HG03025 (cell line): ENCODE measurements around the gene DPEP1.
A peak's percentile ranks its signal among the peaks of the same experiment; 100 is the strongest.
"Not testable (repeated sequence)": the region's sequence is repeated elsewhere in the genome, so short reads cannot be mapped to it uniquely, and the experiment has no call there.

Source experiments
- ATAC-seq: cut with Tn5 transposase; IDR thresholded peaks from one replicate; pipeline ENCODE4 v1.9.1; 2021; ENCODE audit warnings: mild to moderate bottlenecking, moderate library complexity; ENCODE audit not compliant: unreplicated experiment, low FRiP score

The DPEP1 gene

DNA sequence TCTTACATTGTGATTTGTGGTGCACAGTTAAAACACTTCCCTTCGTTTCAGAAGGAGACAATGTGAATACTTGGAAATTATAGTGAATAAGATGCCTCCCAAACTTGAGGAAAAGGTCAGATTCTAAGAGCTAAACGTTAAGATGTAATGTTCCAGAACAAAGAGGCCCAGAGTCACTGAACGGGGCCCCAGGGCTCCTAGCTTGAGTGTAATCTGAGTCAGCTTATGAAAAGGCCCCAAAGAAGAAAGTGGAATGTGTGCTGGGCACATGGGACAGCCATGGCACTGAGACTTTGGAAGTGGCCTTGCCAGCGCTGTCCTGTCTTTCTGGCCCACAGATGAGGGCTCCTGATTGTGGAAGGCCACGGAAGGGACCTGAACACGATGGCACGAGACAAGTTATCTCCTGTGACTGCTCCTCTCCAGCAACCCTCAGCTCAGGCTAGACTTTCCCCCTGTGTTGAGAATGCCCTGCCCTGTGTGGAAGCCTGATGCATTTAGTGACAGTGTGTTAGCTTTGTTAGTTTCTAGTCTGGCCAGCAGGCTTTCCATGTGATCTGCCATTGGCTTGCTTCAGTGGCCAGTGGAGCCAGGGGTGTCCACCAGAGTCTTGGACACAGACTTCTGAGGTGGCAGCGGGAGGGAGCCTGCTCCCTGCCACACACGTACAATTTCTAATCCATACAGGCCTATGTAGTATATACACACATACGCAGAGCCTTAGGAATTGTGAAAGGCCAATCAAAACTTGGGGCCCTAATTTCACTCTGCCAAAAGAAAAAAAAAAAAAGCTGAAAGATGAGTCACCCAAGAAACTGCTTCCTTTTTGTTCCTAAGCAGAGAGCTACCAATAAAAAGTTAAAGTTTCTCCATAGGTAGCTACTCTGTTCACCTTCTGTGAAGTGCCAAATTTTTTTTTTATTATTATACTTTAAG lies 57.3 kb downstream of the DPEP1 start:
- ATAC-seq, result no peak

DNA sequence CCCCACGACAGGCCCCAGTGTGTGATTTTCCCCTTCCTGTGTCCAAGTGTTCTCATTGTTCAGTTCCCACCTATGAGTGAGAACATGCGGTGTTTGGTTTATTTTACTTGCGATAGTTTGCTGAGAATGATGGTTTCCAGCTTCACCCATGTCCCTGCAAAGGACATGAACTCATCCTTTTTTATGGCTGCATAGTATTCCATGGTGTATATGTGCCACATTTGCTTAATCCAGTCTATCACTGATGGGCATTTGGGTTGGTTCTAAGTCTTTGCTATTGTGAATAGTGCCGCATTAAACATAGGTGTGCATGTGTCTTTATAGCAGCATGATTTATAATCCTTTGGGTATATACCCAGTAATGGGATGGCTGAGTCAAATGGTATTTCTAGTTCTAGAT lies 58.1 kb downstream of the DPEP1 start:
- not testable (repeated sequence) for ATAC-seq

DNA sequence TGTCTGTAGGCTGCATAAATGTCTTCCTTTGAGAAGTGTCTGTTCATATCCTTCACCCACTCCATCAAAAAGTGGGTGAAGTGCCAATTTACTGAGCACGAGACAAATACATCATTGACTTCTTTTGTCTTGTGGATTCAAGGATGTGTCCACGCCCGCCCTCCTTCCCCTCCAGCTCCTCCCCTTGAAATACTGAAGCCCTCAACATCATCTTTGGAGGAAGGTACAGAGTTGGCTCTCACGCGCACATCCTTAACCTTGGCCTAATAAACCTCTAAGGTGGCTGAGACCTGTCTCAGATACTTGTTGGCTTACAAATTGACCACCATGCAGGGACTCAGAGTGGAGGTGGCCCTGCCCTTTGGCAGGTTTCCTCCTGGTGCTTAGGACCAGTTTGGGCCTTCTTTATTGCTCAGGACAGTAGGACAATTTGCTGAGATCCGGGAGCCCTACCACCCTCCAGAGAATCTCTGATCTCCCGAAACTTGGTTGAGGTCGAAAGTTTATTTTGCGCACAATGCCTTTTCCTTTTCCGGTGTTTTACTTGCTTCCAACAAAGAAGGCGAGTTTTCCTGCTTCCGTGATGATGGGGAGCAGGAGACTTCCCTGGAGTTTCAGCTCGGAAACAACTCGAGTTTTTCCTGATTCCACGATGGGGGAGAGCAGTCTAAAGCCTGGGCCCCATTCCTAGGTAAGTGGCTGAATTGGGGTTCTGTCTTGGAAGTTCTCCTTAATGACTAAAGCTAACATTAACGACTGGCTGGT lies 58.9 kb downstream of the DPEP1 start:
- no peak for ATAC-seq

DNA sequence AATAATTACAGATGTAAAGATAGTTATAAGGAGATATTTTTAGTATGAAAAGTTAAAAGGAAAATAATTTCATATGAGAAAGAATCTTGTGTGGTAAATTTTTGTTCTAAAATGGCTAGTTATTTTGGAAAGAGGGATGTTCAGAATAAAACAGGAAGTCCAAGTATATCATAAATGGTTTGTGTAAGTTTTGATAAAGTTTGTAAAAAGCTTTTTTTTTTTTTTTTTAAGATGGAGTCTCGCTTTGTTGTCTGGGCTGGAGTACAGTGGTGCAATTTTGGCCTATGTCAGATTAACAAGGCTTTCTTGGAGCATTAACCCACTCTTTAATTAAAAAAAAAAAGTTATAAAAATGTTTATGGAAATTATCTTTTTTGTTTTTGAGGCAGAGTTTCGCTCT lies 64.8 kb downstream of the DPEP1 start:
- no peak for ATAC-seq

DNA sequence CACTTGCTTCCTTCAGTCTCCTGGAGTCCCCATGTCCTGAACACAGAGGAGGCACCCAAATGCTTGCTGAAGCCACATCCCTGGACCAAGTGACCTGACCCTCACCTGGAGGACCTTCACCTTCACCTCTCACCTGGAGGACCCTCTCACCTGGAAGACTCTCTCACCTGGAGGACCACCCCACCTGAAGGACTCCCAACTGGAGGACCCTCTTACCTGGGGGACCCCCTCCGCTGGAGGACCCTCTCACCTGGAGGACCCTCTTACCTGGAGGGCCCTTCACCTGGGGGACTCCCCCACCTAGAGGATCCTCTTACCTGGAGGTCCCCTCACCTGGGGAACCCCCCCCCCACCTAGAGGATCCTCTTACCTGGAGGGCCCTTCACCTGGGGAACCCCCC lies 72.5 kb downstream of the DPEP1 start:
- ATAC-seq, result no peak

DNA sequence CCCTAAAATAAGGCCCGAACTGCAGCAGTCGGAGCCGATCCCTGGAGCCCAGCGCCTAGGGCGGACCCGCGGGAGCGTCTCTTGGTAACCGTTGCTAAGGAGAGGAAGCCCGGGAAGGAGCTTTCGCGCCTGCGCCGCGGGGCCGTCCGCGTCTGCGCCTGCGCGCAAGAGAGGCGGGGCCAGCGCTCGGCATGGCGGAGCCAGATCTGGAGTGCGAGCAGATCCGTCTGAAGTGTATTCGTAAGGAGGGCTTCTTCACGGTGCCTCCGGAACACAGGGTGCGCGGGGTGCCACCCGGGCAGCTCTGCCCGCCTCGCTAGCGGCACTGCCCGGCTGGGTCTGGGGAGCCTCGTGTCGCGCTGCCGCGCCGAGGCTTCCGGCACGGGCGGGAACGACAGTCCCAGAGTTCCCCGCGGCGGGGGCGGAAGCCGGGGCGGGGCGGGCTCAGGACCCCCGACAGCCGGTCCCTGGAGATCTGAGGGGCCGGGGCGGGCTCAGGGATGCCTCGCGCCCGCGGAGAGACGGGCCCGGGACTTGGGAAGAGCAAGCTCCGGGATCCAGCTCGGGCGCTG lies 73.2 kb downstream of the DPEP1 start, which contains the start of gene CDK10:
TSS of gene CDK10 (plus strand) at position 170 of the 572 bp plus-strand sequence. CDS start at position 192, 22 bp downstream.
- ATAC-seq, result peak; percentile 67

DNA sequence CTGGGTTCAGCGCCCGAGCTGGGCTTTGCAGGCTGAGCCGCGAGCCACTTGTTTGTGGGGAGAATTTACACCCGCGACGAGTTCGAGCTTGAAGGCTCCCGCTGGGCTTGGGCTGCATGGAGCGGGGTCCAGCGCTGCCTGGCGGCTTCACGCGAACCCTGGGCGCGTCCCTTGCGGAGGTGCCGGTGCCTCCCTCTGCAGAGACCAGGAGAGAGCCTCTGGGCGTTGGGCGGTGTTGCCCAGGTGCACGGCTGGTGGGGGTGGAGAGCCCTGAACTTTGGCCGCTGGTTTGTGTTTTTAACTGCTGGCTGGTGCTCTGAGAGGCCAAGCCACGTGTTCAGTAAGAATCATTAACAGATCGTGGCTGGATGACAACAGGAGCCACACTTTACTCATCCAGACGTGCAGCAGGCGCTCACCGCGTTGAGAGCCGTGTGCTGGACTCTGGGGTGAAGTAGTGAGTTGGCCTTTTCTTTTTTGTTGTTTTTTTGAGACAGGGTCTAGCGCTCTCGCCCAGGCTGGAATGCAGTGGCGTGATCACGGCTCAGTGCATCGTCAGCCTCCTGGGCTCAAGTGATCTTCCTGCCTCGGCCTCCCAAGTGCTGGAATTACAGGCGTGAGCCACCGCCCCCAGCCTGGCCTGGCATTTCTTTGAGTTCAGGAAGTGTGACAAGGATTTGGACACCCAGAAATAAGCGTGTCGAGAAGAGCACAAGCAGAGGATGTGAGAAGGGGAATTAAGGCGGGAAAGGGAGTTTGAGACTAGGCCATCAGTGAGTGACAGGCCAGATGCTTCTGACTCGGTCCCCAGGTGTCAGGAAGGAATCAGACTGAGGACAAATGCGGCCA lies 73.9 kb downstream of the DPEP1 start:
- ATAC-seq, result peak; percentile 20
